K562 (cell line): ENCODE results near the gene SRCAP. TPM values are rescaled to one million over a fixed set of nuclear protein-coding genes. Genes with fewer than 3 reads are reported as not detected.

ENCODE experiments used
- CHD2 ChIP-seq: IDR thresholded peaks from 2 replicates; pipeline ENCODE4 v1.6.1; 2011; ENCODE audit warnings: low read depth, low read length
- CREM ChIP-seq: IDR thresholded peaks from 2 replicates; pipeline ENCODE4 v1.6.1; 2014; ENCODE audit warnings: antibody characterized with exemption, low read depth
- HLTF ChIP-seq: fragments of 450-650 bp; IDR thresholded peaks from 2 replicates; pipeline ENCODE4 v1.6.1; 2016
- HMGN3 ChIP-seq: IDR thresholded peaks from 2 replicates; pipeline ENCODE4 v1.6.1; 2011; ENCODE audit warnings: borderline replicate concordance, low read depth, mild to moderate bottlenecking, mixed read lengths, low read length; ENCODE audit not compliant: insufficient read length; ENCODE audit errors: extremely low read depth
- JUN ChIP-seq, 2 experiments: sonication (generic) in 1 of 2; formaldehyde crosslinking in 1 of 2; IDR thresholded peaks; 2 replicates each; pipeline versions ENCODE4 v1.6.1 to v1.8.0; 2012 to 2022; ENCODE audit warnings: borderline replicate concordance in 2 of 2, mild to moderate bottlenecking in 2 of 2, improper control_type of control experiment in 1 of 2, low read depth in 1 of 2, low read length in 1 of 2, missing genetic modification reagents in 1 of 2
- MAFG ChIP-seq: fragments of 450-650 bp; conservative IDR thresholded peaks from 2 replicates; pipeline ENCODE4 v1.6.1; 2016; ENCODE audit warnings: missing genetic modification characterization, missing compliant biosample characterization
- MAZ ChIP-seq, 2 experiments: fragments of 450-650 bp in 1 of 2; sonication (generic) in 1 of 2; formaldehyde crosslinking; IDR thresholded peaks in 1 of 2; conservative IDR thresholded peaks in 1 of 2; 2 replicates each; pipeline versions ENCODE4 v1.4.0 to v1.5.0; 2020; ENCODE audit warnings: mild to moderate bottlenecking in 1 of 2, missing genetic modification reagents in 1 of 2
- PTRF ChIP-seq: fragments of 450-650 bp; IDR thresholded peaks from 2 replicates; pipeline ENCODE4 v1.6.1; 2016; ENCODE audit warnings: mild to moderate bottlenecking, missing genetic modification characterization, missing compliant biosample characterization
- RBM22 ChIP-seq: fragments of 200-400 bp; formaldehyde crosslinking; IDR thresholded peaks from 2 replicates; pipeline ENCODE4 v1.6.1; 2018; ENCODE audit warnings: low read length, low read depth; ENCODE audit not compliant: poor library complexity, severe bottlenecking
- RCOR1 ChIP-seq, 2 experiments: IDR thresholded peaks; 2 replicates each; pipeline ENCODE4 v1.6.1; 2012; ENCODE audit warnings: low read depth in 2 of 2, low read length in 2 of 2, borderline replicate concordance in 1 of 2, improper control_type of control experiment in 1 of 2
- TBP ChIP-seq: optimal IDR thresholded peaks from 2 replicates; pipeline ENCODE3; 2011; ENCODE audit warnings: low read depth, low read length, improper control_type of control experiment
- TCF7L2 ChIP-seq: fragments of 150-350 bp; IDR thresholded peaks from 2 replicates; pipeline ENCODE4 v1.6.1; 2016; ENCODE audit warnings: low read depth, mild to moderate bottlenecking, low read length, moderate library complexity
- ZNF239 ChIP-seq: fragments of 250-450 bp; sonication (Bioruptor Pico); IDR thresholded peaks from 2 replicates; pipeline ENCODE4 v1.4.0; 2020; ENCODE audit warnings: mild to moderate bottlenecking
- ZNF384 ChIP-seq: IDR thresholded peaks from 2 replicates; pipeline ENCODE4 v1.6.1; 2012; ENCODE audit warnings: low read depth, low read length, improper control_type of control experiment
- ZNF830 ChIP-seq: fragments of 250-450 bp; sonication (Bioruptor Pico); IDR thresholded peaks from 2 replicates; pipeline ENCODE4 v1.5.0; 2021; ENCODE audit warnings: mild to moderate bottlenecking
- polyA plus RNA-seq, 8 experiments: library from polyadenylated mRNA; depleted of rRNA in 4 of 8; stranded (reverse) in 5 of 8; unstranded in 3 of 8; fragments of >200 nt; fragmentation: Nextera tagmentation in 2 of 8; fragmentation: Illumina TruSeq in 1 of 8; extraction: Ambion mirVana in 2 of 8; extraction: Trizol in 1 of 8; gene quantifications; 2 replicates each; pipeline versions ENCODE4 v1.2.1 to v1.2.3, GENCODE V29; 2011 to 2014; ENCODE audit warnings: inconsistent platforms in 1 of 8, missing spikeins in 1 of 8
- total RNA-seq, 7 experiments: library from RNA; depleted of rRNA in 6 of 7; stranded (reverse); fragments of >200 nt in 6 of 7; fragmentation: Illumina TruSeq in 2 of 7; extraction: Trizol in 2 of 7; gene quantifications; 2 replicates each; pipeline versions ENCODE4 v1.2.1 to v1.2.3, GENCODE V29; 2011 to 2021; ENCODE audit warnings: low replicate concordance in 1 of 7
- TF ChIP-seq, protein P1 (sequence below), 2 experiments: fragments of 450-650 bp; IDR thresholded peaks; 2 replicates each; pipeline ENCODE4 v1.6.1; 2018; ENCODE audit warnings: mild to moderate bottlenecking in 2 of 2, low read depth in 1 of 2; ENCODE audit not compliant: partially characterized antibody in 2 of 2
- TF ChIP-seq, protein P2 (sequence below): fragments of 450-650 bp; IDR thresholded peaks from 2 replicates; pipeline ENCODE4 v1.6.1; 2017; ENCODE audit warnings: mild to moderate bottlenecking, moderate library complexity
- TF ChIP-seq, protein P3 (sequence below): fragments of 450-650 bp; IDR thresholded peaks from 2 replicates; pipeline ENCODE4 v1.6.1; 2016

Gene SRCAP
- total and polyA plus RNA-seq, 9 of the 15 experiments (the other 6 are each of a cell fraction or from before 2014, with no cell fraction given): 0.21 to 62.6 (median 5.8) TPM

DNA sequence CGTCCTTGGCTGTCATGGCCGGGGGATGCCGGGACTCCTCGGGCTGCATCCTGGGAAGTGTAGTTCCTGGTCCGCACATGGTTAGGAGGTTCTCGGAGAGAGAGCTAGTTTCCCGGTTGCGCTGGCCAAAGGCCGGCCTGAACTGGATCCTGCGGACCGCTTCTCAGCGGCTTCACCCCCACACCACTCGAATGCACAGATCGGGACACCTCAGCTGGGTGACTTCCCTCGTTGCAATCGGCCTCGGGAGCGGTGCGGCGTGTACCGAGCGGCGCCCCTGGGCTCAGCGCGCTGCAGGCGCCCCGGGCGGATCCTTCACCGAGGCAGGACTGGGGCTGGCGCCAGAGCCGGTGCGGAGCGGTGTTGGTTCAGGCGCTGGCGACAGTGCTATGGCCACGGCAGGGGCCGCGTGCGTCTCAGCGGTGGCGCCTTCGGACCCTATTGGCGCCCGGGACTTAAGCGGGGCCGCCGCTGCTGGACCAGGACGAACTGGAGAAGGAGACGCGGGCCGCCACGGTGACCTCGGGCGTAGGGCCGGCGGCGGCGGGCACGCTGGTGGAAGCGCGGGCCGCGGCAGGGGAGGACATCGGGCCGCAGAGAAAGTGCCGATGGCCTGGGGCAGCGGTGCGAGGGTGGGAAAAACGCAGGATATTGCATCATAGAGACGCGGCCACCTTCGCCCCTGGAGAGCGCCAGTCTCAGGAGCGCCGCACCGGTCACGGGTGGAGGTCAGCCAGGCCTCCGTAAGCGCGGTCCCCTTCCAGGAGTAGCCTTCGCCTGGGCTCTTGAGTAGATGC is 76.6 kb downstream of the SRCAP start (continued):
- TF ChIP-seq HMGN3 (peak; percentile 62), RBM22 (peak; percentile 95), PTRF (tag) (no peak), RCOR1 (IDR thresholded peaks at IDR 0.05; ENCODE audit: borderline replicate concordance in 1 of 2, low read depth in 2 of 2, low read length in 2 of 2) (0 out of 4 replicates have a peak, but pooled peaks of 1 of the 2 experiments have one; percentile 2), CREM (peak; percentile 97), JUN (IDR thresholded peaks at IDR 0.05; ENCODE audit: borderline replicate concordance, low read depth, low read length) (peak; percentile 35; the same call in 1 of the 2 replicates), JUN (CRISPR knock-in tag; IDR thresholded peaks at IDR 0.05; ENCODE audit: borderline replicate concordance) (no peak), HLTF (no peak; the same call in 1 of the 2 replicates), ZNF239 (CRISPR knock-in tag) (no peak), CHD2 (peak; percentile 59), TBP (peak; percentile 83), MAZ (CRISPR knock-in tag; conservative IDR thresholded peaks at IDR 0.05 in 1 of 2, IDR thresholded peaks at IDR 0.05 in 1 of 2) (peak; percentile 77 to 85), MAFG (no peak), ZNF830 (CRISPR knock-in tag) (peak; percentile 92), ZNF384 (no peak), TCF7L2 (no peak)
- TF ChIP-seq, protein P1, sequence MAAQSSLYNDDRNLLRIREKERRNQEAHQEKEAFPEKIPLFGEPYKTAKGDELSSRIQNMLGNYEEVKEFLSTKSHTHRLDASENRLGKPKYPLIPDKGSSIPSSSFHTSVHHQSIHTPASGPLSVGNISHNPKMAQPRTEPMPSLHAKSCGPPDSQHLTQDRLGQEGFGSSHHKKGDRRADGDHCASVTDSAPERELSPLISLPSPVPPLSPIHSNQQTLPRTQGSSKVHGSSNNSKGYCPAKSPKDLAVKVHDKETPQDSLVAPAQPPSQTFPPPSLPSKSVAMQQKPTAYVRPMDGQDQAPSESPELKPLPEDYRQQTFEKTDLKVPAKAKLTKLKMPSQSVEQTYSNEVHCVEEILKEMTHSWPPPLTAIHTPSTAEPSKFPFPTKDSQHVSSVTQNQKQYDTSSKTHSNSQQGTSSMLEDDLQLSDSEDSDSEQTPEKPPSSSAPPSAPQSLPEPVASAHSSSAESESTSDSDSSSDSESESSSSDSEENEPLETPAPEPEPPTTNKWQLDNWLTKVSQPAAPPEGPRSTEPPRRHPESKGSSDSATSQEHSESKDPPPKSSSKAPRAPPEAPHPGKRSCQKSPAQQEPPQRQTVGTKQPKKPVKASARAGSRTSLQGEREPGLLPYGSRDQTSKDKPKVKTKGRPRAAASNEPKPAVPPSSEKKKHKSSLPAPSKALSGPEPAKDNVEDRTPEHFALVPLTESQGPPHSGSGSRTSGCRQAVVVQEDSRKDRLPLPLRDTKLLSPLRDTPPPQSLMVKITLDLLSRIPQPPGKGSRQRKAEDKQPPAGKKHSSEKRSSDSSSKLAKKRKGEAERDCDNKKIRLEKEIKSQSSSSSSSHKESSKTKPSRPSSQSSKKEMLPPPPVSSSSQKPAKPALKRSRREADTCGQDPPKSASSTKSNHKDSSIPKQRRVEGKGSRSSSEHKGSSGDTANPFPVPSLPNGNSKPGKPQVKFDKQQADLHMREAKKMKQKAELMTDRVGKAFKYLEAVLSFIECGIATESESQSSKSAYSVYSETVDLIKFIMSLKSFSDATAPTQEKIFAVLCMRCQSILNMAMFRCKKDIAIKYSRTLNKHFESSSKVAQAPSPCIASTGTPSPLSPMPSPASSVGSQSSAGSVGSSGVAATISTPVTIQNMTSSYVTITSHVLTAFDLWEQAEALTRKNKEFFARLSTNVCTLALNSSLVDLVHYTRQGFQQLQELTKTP (IDR thresholded peaks at IDR 0.05; ENCODE audit: low read depth in 1 of 2, partially characterized antibody in 2 of 2): peak in 1 of 2 experiments; percentile 96
- TF ChIP-seq, protein P2, sequence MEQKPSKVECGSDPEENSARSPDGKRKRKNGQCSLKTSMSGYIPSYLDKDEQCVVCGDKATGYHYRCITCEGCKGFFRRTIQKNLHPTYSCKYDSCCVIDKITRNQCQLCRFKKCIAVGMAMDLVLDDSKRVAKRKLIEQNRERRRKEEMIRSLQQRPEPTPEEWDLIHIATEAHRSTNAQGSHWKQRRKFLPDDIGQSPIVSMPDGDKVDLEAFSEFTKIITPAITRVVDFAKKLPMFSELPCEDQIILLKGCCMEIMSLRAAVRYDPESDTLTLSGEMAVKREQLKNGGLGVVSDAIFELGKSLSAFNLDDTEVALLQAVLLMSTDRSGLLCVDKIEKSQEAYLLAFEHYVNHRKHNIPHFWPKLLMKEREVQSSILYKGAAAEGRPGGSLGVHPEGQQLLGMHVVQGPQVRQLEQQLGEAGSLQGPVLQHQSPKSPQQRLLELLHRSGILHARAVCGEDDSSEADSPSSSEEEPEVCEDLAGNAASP: no peak
- TF ChIP-seq, protein P3, sequence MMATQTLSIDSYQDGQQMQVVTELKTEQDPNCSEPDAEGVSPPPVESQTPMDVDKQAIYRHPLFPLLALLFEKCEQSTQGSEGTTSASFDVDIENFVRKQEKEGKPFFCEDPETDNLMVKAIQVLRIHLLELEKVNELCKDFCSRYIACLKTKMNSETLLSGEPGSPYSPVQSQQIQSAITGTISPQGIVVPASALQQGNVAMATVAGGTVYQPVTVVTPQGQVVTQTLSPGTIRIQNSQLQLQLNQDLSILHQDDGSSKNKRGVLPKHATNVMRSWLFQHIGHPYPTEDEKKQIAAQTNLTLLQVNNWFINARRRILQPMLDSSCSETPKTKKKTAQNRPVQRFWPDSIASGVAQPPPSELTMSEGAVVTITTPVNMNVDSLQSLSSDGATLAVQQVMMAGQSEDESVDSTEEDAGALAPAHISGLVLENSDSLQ: peak; percentile 36
